ENCODE measurements around the gene TMEM156. TPM values are rescaled to one million over a fixed set of nuclear protein-coding genes. Genes with fewer than 3 reads are reported as not detected.

Gene TMEM156
- total RNA-seq, 2 donors from 2014 or later = 0.27 to 0.51 TPM

GRCh38 chr4:38923746-38924145 lies 108.5 kb downstream of the TMEM156 start:
- H3K27ac ChIP-seq = no peak overlapping the region

GRCh38 chr4:38921151-38921550 lies 111.1 kb downstream of the TMEM156 start:
- WGBS = 94% methylated on average over 3 of the region's 3 CpGs
- Histone ChIP-seq H3K9me3 (no peaks in the 10 kb centered on the region), H3K27ac (no peak overlapping the region), H3K36me3 (no peaks in the 10 kb centered on the region), H3K27me3 (replicated peaks; ENCODE audit: insufficient read depth) (no peaks in the 10 kb centered on the region), H3K4me3 (no peak overlapping the region), H3K4me1 (replicated peaks) (no peaks in the 10 kb centered on the region)
- intact Hi-C loops (cut with DNase I) = no loop called here
- TF ChIP-seq POLR2AphosphoS5 (IDR thresholded peaks at IDR 0.05) = no peak
- no peak for TF ChIP-seq POLR2A (IDR thresholded peaks at IDR 0.05)
- no peak for TF ChIP-seq CTCF (IDR thresholded peaks at IDR 0.05)
- DNase-seq (ENCODE audit: low spot score) = no peak

More at GRCh38 chr4:38923746-38924145, 108.5 kb downstream of the TMEM156 start:
- H3K4me3 ChIP-seq = no peak overlapping the region
- 20% methylated on average over 2 of the region's 2 CpGs for WGBS
- no peaks in the 10 kb centered on the region for H3K9me3 ChIP-seq
- TF ChIP-seq POLR2A (IDR thresholded peaks at IDR 0.05) (no peak), CTCF (IDR thresholded peaks at IDR 0.05) (no peak), POLR2AphosphoS5 (IDR thresholded peaks at IDR 0.05) (no peak)
- no peaks in the 10 kb centered on the region for H3K27me3 ChIP-seq (replicated peaks; ENCODE audit: insufficient read depth)
- H3K4me1 ChIP-seq (replicated peaks) = no peaks in the 10 kb centered on the region
- DNase-seq (ENCODE audit: low spot score) = no peak
- H3K36me3 ChIP-seq = peaks cover 0 to 2% of the 10 kb centered on the region in 2 donors
- intact Hi-C loops (cut with DNase I) = no loop called here

DNA sequence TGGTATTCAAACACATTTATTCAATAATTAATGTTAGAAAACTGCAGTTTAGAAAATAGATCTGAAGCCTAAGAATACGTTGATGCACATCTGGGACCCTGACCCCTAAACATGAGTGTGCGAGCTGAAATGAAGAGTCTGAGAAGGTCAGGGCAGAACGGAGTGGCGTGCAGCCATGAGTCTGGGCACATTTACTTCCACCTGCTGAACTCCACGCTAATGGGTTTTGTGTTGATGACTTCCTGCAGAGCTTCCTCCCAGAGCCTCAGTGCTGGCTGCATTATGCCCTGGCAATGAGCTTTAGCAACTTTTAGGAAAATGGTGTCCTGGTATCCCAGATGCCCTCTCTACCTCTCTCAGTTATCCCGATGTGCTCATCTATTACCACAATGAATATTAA lies 111.5 kb downstream of the TMEM156 start:
- Histone ChIP-seq H3K4me1 (replicated peaks) (no peaks in the 10 kb centered on the region), H3K36me3 (no peaks in the 10 kb centered on the region), H3K9me3 (no peaks in the 10 kb centered on the region), H3K27ac (no peak overlapping the region), H3K4me3 (no peak overlapping the region), H3K27me3 (replicated peaks; ENCODE audit: insufficient read depth) (no peaks in the 10 kb centered on the region)
- TF ChIP-seq CTCF (IDR thresholded peaks at IDR 0.05) = no peak
- no peak for DNase-seq (ENCODE audit: low spot score)
- intact Hi-C loops (cut with DNase I) = no loop called here
- 86% methylated on average over 6 of the region's 6 CpGs for WGBS

DNA sequence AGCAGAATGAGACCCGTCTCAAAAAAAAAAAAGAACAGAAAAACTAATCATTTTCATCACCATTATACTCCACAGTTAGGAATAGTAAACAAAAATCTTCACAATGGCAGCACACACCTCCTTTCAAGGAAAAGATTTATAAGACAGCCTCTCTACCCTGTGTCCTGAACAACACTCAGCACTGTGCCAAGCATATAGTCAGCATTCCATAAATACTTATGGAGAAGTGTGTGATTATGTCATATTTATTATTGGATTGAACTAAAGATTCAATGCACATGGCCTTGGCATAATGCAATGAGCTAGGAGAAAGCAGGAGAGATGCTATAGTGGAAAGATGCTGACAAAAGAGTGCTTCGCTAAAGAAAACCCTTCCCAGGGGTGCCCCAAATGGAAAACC lies 112.0 kb downstream of the TMEM156 start:
- 74% methylated on average over 2 of the region's 2 CpGs for WGBS
- no peaks in the 10 kb centered on the region for H3K36me3 ChIP-seq

More for the DNA sequence above, 112.0 kb downstream of the TMEM156 start:
- DNase-seq (ENCODE audit: low spot score) = no peak
- Histone ChIP-seq H3K27me3 (replicated peaks; ENCODE audit: insufficient read depth) (no peaks in the 10 kb centered on the region), H3K9me3 (no peaks in the 10 kb centered on the region), H3K4me3 (no peak overlapping the region), H3K4me1 (replicated peaks) (no peaks in the 10 kb centered on the region), H3K27ac (no peak overlapping the region)
- intact Hi-C loops (cut with DNase I) = no loop called here
- TF ChIP-seq POLR2A (IDR thresholded peaks at IDR 0.05) = no peak
- TF ChIP-seq CTCF (IDR thresholded peaks at IDR 0.05) = no peak
- TF ChIP-seq POLR2AphosphoS5 (IDR thresholded peaks at IDR 0.05) = no peak
